OCI-M1 (cell line): ENCODE measurements around the gene IRS1.

Source experiments
- DNase-seq: peaks from one replicate; lab custom pipeline; 2025; lab: John Stamatoyannopoulos, UW

IRS1 gene

DNA sequence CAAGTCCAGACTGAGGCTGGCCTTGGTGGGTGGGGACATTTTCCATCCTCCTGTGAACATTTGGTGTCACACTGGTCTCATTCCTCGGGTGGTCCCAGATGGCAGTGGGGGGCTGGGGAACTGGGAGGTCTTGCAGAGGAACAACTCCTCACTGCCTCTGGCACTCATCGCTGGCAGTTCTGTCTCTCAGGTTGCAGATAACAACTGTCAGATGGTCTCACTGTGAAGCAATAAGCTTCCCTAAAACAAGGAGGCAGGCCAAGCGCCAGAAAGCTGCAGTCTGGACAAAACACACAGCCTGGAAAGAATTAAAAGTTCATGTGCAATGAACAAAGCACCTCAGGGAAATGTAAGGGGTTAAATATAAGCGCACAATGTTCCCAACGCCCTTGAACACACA lies 78.1 kb downstream of the IRS1 start:
- DNase-seq = peak; percentile 30

DNA sequence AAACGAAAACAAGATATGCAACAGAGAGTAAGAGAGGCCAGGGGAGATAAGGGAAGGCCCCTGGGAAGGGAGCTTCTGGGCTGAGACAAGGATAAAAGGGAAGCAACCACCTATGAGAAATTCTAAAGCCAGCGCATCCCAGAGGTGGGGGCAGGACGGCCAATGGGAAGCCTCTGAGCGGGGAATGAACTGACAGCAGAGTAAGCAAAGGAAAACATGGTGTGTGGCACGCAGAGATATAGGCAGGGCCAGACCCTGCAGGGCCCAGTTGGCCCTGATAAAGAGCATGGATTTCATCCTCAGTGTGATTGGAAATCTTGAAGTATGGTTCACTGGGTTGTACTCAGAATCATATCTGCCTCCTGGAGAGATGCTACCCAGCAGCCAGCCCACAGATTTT lies 78.7 kb downstream of the IRS1 start:
- DNase-seq = peak; percentile 60

DNA sequence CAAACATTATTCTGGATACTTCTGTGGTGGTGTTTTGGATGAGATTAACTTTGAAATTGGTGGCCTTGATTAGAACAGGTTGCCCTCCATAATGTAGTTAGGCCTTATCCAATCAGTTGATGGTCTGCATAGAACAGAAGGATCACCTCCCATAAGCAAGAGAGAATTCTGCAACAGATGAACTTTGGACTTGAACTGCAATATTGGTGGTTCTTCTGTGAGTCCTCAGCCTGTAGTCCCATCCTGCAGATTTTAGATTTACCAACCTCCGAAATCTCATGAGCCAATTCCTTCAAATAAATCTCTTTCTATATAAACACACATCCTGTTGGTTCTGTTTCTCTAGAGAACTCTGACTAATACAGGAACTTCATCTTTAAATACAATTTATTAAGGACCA lies 81.9 kb downstream of the IRS1 start:
- DNase-seq = no peak

DNA sequence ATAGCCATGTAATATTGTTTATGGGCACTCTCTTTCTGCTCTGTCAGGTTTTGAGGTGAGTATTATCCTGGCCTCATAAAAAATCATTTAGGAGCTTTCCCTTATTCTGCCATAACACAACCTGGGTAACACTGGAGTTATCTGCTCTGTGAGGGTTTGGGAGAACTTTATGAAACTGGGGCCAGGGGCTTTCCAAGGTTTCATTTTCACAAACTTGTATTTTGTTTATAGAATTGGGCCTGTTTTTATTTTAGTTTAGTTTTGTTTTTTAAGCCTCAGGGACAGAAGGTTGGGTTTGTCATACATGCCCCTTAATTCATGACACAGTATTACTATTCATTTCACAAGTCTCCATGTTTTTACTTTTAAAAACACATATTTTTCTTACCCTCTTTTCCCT lies 83.5 kb downstream of the IRS1 start:
- DNase-seq = no peak

DNA sequence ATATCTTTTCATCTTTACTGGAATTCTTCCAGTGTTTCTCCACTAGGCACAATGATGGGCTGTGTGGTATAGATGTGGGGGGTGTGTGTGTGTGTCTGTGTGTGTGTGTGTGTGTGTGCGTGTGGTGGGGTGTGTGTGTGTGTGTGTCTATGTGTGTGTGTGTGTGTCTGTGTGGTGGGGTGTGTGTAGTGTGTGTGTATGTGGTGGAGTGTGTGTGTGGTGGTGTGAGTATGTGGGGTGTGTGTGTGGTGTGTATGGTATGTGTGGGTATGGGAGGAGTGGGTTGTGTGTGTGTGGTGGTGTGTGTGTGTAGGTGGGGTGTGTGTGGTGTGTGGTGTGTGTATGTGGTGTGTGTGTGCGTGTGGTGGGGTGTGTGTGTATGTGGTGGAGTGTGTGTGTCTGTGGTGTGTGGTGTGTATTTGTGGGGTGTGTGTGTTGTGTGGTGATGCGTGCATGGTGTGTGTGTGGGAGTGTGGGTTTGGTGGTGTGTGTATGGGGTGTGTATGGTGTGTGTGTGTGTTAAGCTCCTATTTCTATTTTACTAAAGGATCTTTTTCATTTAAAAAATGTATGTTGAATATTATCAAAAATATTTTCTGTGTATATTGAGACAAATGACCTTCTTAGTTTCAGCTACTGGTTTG lies 84.2 kb downstream of the IRS1 start:
- DNase-seq = no peak

DNA sequence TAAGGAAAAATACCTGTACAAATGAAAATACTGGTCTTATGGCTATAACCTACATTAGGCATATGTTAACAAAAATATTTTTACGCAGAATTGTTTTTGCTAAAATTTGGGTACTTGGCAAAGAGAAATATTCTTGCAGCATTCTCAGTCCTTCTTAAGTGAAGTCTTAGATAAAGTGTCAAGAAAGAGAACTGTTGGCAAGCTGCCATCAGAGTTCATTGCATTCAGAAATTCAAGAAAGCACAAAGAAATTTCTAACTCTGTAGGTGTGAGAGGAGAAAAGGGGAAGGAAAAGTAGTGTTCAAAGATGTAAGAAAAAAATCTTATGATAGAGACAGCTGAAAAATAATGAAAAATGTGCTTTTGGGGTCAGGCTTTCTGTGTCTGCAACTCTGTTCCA lies 86.7 kb downstream of the IRS1 start:
- DNase-seq = peak; percentile 31

DNA sequence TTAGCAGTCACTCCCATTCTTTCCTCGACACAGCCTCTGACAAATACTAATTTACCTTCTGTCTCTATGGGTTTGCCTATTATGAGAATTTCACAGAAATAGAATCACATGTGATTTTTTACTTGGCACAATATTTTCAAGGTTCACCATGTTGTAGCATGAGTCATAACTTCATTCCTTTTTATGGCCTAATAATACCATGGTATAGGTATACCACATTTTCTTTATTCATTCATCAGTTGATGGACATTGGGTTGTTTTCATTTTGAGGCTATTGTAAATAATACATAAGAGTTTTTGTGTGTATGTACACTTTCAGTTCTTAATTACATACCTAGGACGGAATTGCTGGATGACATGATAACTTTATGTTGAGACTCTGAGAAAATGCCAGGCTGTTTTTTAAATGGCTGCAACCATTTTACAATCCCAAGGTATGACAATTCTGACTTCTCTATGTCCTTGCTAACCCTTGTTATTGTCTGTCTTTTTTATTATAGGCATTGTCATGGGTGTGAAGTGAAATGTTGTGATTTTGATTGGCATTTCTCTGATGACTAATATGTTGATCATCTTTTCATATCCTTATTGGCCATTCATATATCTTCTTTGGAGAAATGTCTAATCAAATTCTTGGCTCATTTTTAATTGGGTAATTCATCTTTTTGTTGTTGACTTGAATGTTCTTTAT lies 87.9 kb downstream of the IRS1 start:
- DNase-seq = no peak

DNA sequence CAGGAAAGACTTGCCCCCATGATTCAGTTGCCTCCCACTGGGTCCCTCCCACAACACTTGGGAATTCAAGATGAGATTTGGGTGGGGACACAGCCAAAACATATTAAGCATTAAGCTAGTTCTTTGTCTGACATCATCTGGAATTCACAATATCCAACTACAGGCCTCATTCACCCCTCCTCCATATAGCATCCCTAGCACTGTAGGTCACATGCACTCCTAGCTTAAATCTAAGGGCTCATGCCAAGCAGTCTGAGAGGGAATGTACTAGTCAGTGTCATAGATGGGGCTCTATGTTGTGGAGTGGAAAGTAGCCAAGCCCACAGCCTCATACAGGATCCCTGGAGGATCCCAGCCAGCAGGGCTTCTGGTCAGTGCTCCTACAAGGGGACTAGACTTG lies 92.1 kb downstream of the IRS1 start:
- no peak for DNase-seq

DNA sequence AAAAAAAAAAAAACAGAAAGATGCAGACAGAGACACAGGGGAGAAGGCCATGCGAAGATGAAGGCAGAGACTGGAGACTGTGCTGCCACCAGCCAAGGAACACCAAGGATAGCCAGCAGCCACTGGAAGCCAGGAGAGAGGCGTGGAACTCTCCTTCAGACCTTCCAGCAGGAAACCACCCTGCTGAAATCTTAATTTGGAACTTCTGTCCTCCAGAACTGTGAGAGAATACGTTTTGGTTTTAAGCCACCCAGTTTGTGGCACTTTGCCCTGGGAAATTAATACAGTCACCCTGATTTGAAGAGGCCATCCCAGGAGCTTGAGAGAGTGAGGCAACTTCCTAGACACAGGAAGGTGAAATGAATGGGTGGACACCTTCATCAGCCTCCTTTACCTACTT lies 93.7 kb downstream of the IRS1 start:
- DNase-seq = no peak

DNA sequence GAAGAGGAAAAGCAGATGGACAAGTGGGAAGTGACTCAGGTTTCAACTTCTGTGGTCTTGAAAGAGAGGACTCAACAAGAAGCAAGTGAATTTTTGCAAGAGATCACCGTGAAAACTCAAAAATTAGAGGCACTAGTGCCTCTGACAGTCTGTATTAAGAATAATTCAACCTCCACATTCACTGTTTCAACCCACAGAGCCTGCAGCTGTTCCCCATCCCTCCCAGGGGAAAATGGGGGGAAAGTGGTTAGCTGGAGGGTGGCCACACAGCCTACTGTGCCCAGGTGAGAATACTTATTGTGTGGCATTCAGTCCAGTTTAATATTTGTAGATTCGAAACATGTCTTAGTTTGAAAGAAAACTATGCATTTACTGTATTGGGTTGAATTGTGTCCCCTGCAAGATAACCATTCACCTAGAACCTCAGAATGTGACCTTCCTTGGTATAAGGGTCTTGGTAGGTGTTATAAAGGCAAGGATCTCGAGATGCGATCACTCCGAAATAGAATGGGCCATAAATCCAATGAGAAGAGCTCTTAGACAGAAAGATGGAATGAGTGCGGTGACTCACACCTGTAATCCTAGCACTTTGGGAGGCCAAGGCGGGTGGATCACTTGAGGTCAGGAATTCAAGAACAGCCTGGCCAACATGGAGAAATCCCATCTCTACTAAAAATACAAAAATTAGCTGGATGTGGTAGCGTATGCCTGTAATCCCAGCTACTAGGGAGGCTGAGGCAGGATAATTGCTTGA lies 94.3 kb downstream of the IRS1 start:
- no peak for DNase-seq

DNA sequence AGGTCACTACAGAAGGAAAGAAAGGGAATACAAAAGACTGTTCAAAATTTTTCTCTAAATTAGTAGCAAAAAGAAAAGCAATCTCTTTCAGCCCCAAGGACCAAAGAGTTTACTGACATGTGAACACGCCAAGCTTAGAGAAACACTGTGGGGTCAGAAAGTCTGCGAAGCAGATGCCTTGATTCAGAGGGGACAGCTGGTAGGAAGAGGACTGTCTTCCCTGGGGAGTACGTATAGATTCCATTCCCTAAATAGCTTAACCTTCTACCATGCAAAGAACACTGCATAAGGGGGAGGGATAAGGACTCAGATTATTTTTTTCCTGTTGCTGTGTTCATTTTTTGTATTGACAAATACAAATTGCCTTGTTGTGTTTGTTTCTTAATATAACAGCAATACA lies 96.1 kb downstream of the IRS1 start:
- DNase-seq = no peak

DNA sequence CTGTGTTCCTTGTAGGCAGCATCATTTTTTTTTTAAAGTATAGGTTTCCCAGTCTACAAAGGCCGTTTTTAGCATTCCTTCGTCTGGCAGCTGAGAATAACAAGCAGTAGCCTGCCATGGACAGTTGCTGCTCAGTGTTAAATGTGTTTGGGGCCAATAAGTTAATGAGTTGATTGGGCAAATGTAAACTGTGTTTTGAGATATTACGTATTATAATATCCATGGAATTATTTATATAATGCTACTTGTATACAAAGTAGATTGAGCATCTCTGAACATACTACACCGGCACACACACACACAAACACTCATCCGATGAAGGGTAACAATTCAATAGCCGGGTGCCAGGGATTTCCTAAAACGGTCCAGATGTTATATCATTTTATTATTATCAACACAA lies 97.2 kb downstream of the IRS1 start:
- DNase-seq = no peak

DNA sequence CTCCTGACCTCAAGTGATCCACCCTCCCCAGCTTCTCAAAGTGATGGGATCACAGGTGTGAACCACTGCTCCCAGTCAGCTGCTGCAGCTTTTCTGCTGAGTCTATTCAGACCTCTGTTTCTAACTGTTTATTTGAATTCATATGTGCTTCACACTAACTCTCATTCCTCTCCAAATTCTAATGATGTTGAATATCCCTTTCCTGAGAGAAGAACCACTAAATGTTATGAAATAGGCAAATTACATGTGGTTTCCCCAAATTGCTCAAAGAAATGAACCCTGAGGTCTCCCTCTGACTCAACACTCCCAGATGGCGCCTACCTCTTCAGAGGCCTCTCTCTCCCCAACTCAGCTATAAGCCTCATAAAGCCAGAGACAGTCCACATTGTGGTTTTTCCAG lies 98.6 kb downstream of the IRS1 start:
- DNase-seq = no peak

DNA sequence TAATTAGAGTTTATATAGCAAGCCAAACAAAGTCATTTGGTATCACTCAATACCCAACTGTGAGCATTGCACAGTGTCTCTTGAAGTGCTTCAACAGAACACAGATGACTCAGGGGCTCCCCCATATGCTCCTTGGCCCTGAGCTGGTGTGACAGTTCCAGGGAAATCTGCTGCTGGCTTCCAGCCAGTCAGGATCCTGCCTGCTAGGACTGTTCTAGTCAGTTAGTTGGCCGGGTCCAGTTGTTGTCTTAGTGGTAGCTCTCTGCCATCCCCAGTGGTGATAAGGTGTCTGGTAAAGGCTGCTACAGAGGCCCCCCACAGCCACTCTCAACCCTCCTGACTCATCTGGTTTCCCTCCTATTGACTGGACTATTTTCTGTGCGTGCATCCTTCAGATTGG lies 100.3 kb downstream of the IRS1 start:
- no peak for DNase-seq

DNA sequence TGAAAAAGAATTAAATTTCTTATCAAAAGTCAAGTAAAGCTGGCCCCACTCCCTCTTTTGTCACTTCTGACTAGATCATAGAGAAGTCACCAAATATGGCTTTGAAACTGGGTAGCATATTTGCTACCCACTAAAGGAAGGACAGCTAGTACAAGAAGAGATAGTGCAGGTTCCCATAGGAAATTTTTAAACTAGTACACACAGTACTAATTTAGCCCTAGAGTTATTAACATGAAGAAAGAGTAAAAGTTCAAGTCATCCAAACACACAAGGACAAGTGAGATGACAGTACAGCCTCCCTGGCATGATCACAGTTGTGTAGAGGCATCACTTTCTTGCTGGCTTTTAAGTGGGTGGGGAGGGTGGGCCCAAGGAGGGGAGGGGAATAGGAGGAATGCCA lies 100.9 kb downstream of the IRS1 start:
- DNase-seq = no peak

DNA sequence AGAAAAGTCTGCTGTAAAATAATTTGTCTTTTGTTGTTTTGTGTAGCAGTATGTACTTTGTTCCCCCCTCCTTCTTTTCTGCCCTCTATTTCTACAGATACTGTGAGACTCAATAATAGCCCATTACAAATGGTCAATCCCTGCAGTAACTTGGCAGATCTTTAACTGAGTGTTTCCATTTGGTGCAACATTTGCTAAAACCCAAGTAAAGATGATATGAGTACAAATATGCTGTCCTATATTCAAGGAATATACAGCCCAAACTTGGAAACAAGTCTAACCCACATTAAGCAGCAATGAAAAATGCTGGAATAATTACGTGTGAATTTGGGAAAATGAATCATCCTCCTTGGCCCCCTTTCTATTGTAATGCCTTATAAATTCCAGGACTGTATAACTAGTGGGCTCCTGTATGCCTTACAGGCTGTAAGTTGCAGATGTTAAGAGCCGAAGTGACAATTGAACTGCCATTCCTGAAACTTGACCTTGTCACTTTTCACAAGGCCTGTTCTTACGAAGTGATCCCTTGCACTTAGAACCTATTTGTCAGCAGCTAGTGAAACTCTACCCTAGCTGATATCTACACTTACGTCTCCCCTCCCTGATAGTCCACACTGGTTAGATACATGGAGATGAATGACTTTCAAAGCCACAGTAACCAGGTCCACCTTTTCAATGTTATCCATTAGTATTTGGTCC lies 104.9 kb downstream of the IRS1 start:
- DNase-seq = no peak

DNA sequence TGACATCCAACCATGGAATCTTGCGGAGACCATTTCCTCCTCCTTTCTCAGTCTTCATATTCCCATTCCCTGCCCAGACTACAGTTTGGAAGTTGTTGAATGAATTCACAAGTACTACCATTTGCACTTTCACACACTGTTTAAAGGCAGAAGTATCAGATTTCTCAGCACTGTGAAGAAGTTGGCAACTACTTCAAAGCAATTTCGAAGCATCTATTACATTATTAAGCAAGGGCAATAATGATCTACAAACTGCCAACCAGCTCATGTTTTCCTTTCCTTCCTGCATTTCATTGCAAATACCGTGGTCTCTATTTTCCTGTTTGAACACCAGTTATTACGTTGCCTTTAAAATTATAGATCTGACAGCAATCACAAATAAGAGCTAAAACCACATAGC lies 105.5 kb downstream of the IRS1 start:
- DNase-seq = no peak

DNA sequence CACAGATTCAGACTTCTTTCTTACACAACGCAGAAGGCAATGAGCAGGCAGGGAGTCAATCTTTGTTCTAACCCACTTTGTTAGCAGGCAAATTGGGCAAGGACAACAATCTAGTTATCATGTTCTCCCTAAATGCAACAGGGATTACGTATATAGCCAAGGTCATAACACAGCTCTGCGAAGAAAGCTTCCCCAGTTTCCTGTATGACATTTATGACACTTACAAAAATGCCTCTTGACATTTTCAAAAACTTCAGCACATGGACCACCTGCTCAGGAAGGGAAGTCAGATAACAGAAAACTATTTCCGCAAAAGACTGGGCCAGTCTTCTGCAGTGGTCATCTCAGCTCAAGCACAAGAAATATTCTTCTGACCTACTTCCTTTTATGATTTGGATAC lies 106.1 kb downstream of the IRS1 start:
- DNase-seq = no peak

DNA sequence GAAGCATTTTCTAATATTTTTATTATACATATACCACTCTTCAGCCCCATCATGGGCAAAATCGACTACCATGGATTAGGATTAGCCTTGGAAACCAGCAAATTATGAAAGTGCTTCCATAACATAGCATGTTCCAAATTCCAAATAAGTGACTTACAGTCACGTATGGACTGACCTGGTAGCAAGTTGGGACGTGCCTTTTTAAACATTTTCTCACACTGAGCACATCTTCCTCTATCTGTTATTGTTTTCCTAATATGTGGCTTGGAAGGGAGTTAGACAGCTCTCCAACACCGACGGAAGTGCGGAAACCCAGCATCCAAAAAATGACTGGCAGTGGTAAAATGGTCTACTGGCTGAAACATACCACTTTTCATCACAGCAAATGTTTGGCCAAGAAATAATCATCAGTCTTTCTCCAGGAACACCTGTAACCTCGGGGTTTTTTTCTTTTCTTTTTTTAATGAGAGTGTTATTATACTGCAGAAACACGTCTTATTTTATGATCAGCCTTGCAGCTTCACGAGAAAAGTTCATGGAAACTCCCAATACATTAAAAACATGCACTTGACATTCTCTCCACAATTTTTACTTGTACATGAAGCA lies 107.0 kb downstream of the IRS1 start:
- DNase-seq = no peak

DNA sequence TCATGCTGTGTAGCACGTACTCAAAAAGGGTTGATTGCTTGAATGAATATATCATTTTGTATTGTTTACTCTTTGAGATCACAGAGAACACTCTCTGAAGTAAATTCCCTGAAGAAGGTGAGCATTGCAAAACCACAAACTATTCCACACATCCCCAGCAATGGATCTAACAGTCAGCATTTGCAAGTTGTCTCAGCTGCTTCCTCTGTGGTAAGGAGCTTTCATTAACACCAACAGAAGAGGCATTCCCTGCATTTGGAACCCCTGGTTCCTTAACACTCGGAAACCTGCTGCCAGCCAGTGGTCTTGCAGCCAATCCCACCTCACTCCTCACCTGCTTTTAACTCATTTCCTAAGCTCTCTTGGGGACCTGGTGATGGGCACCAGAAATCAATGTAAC lies 108.4 kb downstream of the IRS1 start:
- no peak for DNase-seq

DNA sequence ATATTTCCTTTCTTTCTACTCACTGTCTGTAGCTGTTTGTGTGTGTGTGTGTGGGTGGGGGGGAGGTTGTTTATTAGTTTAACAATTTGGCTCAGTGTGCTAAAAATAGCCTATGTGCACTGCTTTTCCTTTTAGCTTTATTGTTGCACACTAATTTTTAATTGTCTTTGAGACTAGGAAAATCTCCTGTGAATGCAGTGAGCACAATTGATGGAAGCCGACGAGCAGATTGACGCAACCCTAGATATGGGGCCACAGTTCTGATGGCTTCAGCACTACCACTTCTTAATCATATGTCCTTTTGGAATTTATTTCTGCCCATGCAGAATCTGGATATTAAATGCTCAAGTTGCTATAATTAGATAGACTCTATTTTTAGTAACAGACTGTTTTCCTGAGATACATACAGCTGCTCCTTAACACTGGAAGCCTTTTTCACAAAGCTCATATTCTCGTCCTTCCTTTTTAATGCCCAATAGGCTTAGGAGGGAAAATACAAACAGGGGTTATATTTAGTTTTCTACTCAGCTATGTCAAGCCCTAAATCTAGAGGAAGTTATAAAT lies 109.1 kb downstream of the IRS1 start:
- DNase-seq = no peak

DNA sequence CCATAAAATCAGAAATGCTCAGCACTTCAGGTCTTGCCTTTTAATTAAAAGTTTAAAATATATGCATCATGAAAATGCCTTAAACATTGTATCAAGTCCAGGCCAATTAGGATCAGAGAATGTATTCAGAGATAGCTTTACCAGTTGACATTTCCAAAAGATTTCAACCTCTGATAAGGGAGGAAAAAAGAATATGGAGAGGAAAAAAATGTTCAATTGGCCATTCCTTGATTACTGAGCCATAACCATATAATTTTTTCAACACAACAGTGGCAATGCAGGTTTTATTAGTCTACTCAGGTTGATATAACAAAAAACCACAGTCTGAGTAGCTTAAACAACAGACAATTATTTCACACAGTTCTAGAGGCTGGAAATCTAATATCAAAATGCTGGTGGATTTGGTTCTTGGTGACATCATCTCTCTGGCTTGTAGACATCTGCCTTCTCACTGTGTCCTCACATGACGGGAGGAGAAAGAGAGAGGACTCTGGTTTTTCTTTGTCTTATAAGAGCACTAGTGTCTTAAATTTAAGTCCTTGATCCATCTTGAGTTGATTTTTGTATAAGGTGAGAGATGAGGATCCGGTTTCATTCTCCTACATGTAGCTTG lies 111.9 kb downstream of the IRS1 start:
- no peak for DNase-seq
